Measurements from ENCODE around the gene NLGN2. TPM values are rescaled to one million over a fixed set of nuclear protein-coding genes. Genes with fewer than 3 reads are reported as not detected.

Gene NLGN2
- total and polyA plus RNA-seq, 2 of the 8 experiments (the other 6 are each of a cell fraction or from before 2014, with no cell fraction given), result 21.2 to 62.8 TPM

DNA sequence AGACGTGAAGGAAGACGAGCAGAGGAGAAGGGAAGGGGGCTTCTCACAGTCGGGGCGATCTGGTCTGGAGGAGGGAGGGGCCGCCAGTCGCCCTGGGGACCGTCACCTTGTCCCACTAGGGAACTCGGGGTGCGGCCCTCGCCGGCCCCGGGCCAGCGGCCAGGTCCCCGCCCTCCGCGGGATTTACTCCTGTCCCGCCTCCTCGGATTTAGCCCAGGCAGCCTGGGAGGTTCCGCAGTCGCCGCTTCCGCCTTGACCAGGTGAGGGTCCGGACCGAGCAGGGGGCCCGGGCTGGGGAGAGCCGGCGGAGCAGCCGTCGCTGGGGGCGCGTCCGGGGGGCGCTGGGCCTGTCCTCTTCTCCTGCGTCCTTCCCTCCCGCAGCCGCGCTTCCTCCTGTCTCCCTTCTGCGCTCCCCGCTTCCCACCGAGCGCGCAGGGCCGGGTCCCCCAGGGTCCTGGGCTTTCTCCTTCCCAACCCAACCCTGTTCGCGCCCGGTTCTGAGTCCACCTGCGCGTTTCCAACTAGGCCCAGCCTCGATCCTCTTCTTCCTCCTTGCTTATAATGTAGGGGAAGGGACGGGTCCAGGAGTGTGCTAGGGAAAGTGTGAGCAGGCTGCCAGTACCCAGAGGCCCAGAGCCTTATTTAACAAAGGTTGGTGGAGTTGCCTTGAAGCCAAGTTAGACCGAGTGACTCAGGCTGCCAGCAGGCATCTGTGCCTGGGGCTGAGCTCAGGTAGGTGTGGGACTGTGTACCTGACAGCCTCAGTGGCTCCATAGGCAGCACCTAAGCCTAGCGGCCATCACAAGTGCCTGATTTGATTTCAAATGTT, 26.6 kb upstream of the NLGN2 start, which contains the start of gene TNK1:
TNK1 (plus strand) TSS at position 235 of the 829 bp plus-strand sequence. CDS start 1,838 bp downstream, outside the sequence.
- Histone ChIP-seq H3K79me2 (ENCODE audit: control insufficient read depth in 1 of 2, insufficient read depth in 2 of 2, low read length in 2 of 2) (no peaks in the 10 kb centered on the region), H4K5ac (ENCODE audit: insufficient read length, low read depth, low read length) (peak within 1 kb of the TSS; percentile 21), H3K56ac (replicated peaks; ENCODE audit: insufficient read length, low read depth, low read length) (no peak within 1 kb of the TSS), H2AK5ac (ENCODE audit: low read depth, low read length) (no peak within 1 kb of the TSS), H2BK15ac (ENCODE audit: low read length) (peak within 1 kb of the TSS; percentile 88; the same call in 1 of the 2 replicates), H4K8ac (ENCODE audit: extremely low read depth, insufficient read depth, low read length) (peak within 1 kb of the TSS; percentile 59), H4K20me1 (replicated peaks in 1 of 2; ENCODE audit: control insufficient read depth in 1 of 2, insufficient read depth in 2 of 2, low read length in 2 of 2) (peaks cover 0 to 8% of the 10 kb centered on the region in 2 experiments), H3K14ac (ENCODE audit: insufficient read length) (no peak within 1 kb of the TSS), H3K4me1 (replicated peaks in 1 of 4; ENCODE audit: control insufficient read depth in 3 of 4, insufficient read depth in 4 of 4, low read length in 3 of 4) (peaks cover 0 to 17% (median 10%) of the 10 kb centered on the region in 4 experiments; a peak in 6 of 7 replicates), H2BK12ac (ENCODE audit: low read depth, low read length) (peak within 1 kb of the TSS; percentile 82; the same call in 1 of the 2 replicates), H3K4me3 (ENCODE audit: extremely low read depth in 1 of 4, insufficient read depth in 2 of 4, low read depth in 3 of 4, low read length in 4 of 4) (peak within 1 kb of the TSS; percentile 37 to 72 (median 56)), H3K9ac (replicated peaks in 1 of 4; ENCODE audit: extremely low read depth in 1 of 4, low read depth in 3 of 4, low read length in 3 of 4) (peak within 1 kb of the TSS in 2 of 4 experiments; percentile 40 to 43; a peak in 2 of 7 replicates), H3K4me2 (ENCODE audit: insufficient read depth in 1 of 2, low read depth in 2 of 2, low read length in 2 of 2) (peak within 1 kb of the TSS; percentile 66 to 83), H3K23ac (ENCODE audit: insufficient read length) (no peak within 1 kb of the TSS), H2BK20ac (ENCODE audit: low read length) (no peak within 1 kb of the TSS), H3K27me3 (replicated peaks in 1 of 4; ENCODE audit: control insufficient read depth in 3 of 4, extremely low read depth in 1 of 4, insufficient read depth in 3 of 4, low read length in 3 of 4) (peaks cover 0 to 39% (median 29%) of the 10 kb centered on the region in 4 experiments; a peak in 6 of 7 replicates), H2BK5ac (ENCODE audit: low read depth, low read length) (peak within 1 kb of the TSS; percentile 44; the same call in 1 of the 2 replicates), H3K27ac (ENCODE audit: low read depth, low read length) (no peak within 1 kb of the TSS), H3K9me3 (ENCODE audit: insufficient read depth in 2 of 2, low read depth in 1 of 2, low read length in 1 of 2) (peaks cover 0 to 7% of the 10 kb centered on the region in 2 experiments; a peak in 1 of 4 replicates), H2AFZ (ENCODE audit: low read length) (peak within 1 kb of the TSS; percentile 73; the same call in 1 of the 2 replicates), H2BK120ac (replicated peaks; ENCODE audit: low read depth, low read length) (no peak within 1 kb of the TSS), H3K23me2 (ENCODE audit: low read depth, low read length) (peaks cover 12% of the 10 kb centered on the region; the same call in 1 of the 2 replicates), H3K36me3 (ENCODE audit: control insufficient read depth in 2 of 4, insufficient read depth in 4 of 4, low read length in 3 of 4) (no peaks in the 10 kb centered on the region), H3K79me1 (ENCODE audit: low read depth, low read length) (peaks cover 3% of the 10 kb centered on the region; the same call in 1 of the 2 replicates), H3K4ac (replicated peaks; ENCODE audit: insufficient read length, low read depth, low read length) (no peak within 1 kb of the TSS), H4K91ac (replicated peaks; ENCODE audit: insufficient read length, low read length) (no peak within 1 kb of the TSS), H3K18ac (ENCODE audit: extremely low read depth, low read length) (peak within 1 kb of the TSS; percentile 87)
- CTCF ChIA-PET (ENCODE audit: partially characterized antibody), result interaction anchor here (0.6 to 1.5 kb wide), 7 partner anchors 18 to 180 kb away, joined by 3 to 4 read pairs (median 3); partner anchors contain the start of genes NEURL4 and TMEM256
- DNase-seq (ENCODE audit: low read depth in 1 of 2, low spot score in 2 of 2) (peak in 1 of 2 experiments; percentile 82), FAIRE-seq (peak; percentile 45)
- 4% methylated on average over 29 of the region's 52 CpGs; no CpG with 5 or more reads in 1 of the 2 experiments for WGBS, 2 experiments (ENCODE audit: extremely low coverage in 1 of 2, insufficient coverage in 1 of 2, insufficient read length in 1 of 2, insufficient replicate concordance in 2 of 2, low coverage in 1 of 2, low lambda C conversion rate in 2 of 2, missing lambda C conversion rate in 1 of 2)
- POLR2A ChIA-PET (ENCODE audit: partially characterized antibody), result interaction anchor here (0.7 to 1.7 kb wide), 20 partner anchors 7 to 270 kb away, joined by 3 to 6 read pairs (median 4); partner anchors contain the start of genes ATP1B2, PLSCR3, TMEM95 and ZBTB4
- peak in 1 of 2 experiments; percentile 44; a peak in 1 of 4 replicates for TF ChIP-seq SIN3A (conservative IDR thresholded peaks at IDR 0.05 in 1 of 2, IDR thresholded peaks at IDR 0.05 in 1 of 2; ENCODE audit: low read depth in 1 of 2, low read length in 2 of 2)
- TF ChIP-seq ASH2L (IDR thresholded peaks at IDR 0.05; ENCODE audit: low read length), result peak; percentile 35
- TF ChIP-seq TAF1 (IDR thresholded peaks at IDR 0.05; ENCODE audit: low read depth, low read length), result peak; percentile 56; the same call in 1 of the 2 replicates
- peak; percentile 57 for TF ChIP-seq EZH2 (IDR thresholded peaks at IDR 0.05; ENCODE audit: low read depth, low read length, severe bottlenecking)
- peak; percentile 60 for TF ChIP-seq KDM4A (IDR thresholded peaks at IDR 0.05; ENCODE audit: low read depth, low read length, severe bottlenecking)
- TF ChIP-seq KDM1A (IDR thresholded peaks at IDR 0.05; ENCODE audit: borderline replicate concordance, low read length), result no peak
- TF ChIP-seq, protein P1, sequence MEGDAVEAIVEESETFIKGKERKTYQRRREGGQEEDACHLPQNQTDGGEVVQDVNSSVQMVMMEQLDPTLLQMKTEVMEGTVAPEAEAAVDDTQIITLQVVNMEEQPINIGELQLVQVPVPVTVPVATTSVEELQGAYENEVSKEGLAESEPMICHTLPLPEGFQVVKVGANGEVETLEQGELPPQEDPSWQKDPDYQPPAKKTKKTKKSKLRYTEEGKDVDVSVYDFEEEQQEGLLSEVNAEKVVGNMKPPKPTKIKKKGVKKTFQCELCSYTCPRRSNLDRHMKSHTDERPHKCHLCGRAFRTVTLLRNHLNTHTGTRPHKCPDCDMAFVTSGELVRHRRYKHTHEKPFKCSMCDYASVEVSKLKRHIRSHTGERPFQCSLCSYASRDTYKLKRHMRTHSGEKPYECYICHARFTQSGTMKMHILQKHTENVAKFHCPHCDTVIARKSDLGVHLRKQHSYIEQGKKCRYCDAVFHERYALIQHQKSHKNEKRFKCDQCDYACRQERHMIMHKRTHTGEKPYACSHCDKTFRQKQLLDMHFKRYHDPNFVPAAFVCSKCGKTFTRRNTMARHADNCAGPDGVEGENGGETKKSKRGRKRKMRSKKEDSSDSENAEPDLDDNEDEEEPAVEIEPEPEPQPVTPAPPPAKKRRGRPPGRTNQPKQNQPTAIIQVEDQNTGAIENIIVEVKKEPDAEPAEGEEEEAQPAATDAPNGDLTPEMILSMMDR (IDR thresholded peaks at IDR 0.05; ENCODE audit: control extremely low read depth in 1 of 3, insufficient read depth in 1 of 3, low read depth in 1 of 3, low read length in 3 of 3), result peak in 2 of 3 experiments; percentile 6 to 14; a peak in 1 of 4 replicates
